HG03457 (cell line): ENCODE measurements around the gene SECISBP2L.
"Not testable (repeated sequence)": the region's sequence is repeated elsewhere in the genome, so short reads cannot be mapped to it uniquely, and the experiment has no call there.

Experiments used
- ATAC-seq: cut with Tn5 transposase; IDR thresholded peaks from one replicate; pipeline ENCODE4 v1.9.1; 2021; ENCODE audit warnings: moderate number of reproducible peaks; ENCODE audit not compliant: unreplicated experiment

The SECISBP2L gene

GRCh38 chr15:48996276-48996675, 50.0 kb downstream of the SECISBP2L start:
- ATAC-seq, result no peak

GRCh38 chr15:48993380-48993779, 52.9 kb downstream of the SECISBP2L start:
- no peak for ATAC-seq

- ATAC-seq, result peak; percentile 71
Measured at GRCh38 chr15:48992545-48992944, 53.7 kb downstream of the SECISBP2L start.

- no peak for ATAC-seq
Measured at GRCh38 chr15:48992096-48992495, 54.1 kb downstream of the SECISBP2L start.

- ATAC-seq, result no peak
Measured at GRCh38 chr15:48989170-48989569, 57.1 kb downstream of the SECISBP2L start.

GRCh38 chr15:48987142-48987541, 59.1 kb downstream of the SECISBP2L start:
- ATAC-seq, result no peak

- no peak for ATAC-seq
Measured at GRCh38 chr15:48986240-48986639, 60.0 kb downstream of the SECISBP2L start.

- no peak for ATAC-seq
Measured at GRCh38 chr15:48985516-48985915, 60.7 kb downstream of the SECISBP2L start.

- no peak for ATAC-seq
Measured at GRCh38 chr15:48984811-48985352, 61.4 kb downstream of the SECISBP2L start.

GRCh38 chr15:48984021-48984710, 62.1 kb downstream of the SECISBP2L start:
- no peak for ATAC-seq

GRCh38 chr15:48983300-48983699, 62.9 kb downstream of the SECISBP2L start:
- no peak for ATAC-seq

GRCh38 chr15:48981941-48982340, 64.3 kb downstream of the SECISBP2L start:
- no peak for ATAC-seq

- no peak for ATAC-seq
Measured at GRCh38 chr15:48978638-48979037, 67.6 kb downstream of the SECISBP2L start.

GRCh38 chr15:48976444-48977088, 69.7 kb downstream of the SECISBP2L start:
- no peak for ATAC-seq

GRCh38 chr15:48975472-48976419, 70.5 kb downstream of the SECISBP2L start:
- peak; percentile 75 for ATAC-seq

GRCh38 chr15:48974882-48975281, 71.4 kb downstream of the SECISBP2L start:
- no peak for ATAC-seq

GRCh38 chr15:48972750-48973503, 73.3 kb downstream of the SECISBP2L start:
- ATAC-seq, result no peak

GRCh38 chr15:48970926-48971325, 75.3 kb downstream of the SECISBP2L start:
- ATAC-seq, result not testable (repeated sequence)

GRCh38 chr15:48968066-48968465, 78.2 kb downstream of the SECISBP2L start:
- no peak for ATAC-seq

GRCh38 chr15:48967336-48967735, 78.9 kb downstream of the SECISBP2L start:
- ATAC-seq, result no peak
